OCI-LY7 (cell line): ENCODE results near the gene CTR9.

ENCODE experiments used
- EZH2phosphoT487 ChIP-seq: fragments of 200-600 bp; sonication (generic); IDR thresholded peaks from 2 replicates; pipeline ENCODE4 v1.6.1; 2018; ENCODE audit warnings: low read depth, borderline replicate concordance, mild to moderate bottlenecking, mixed run types, antibody characterized with exemption, low read length, moderate library complexity, mixed read lengths
- TF ChIP-seq, protein P1 (sequence below): fragments of 200-600 bp; sonication (generic); conservative IDR thresholded peaks from 2 replicates; pipeline ENCODE4 v1.5.1; 2014; ENCODE audit warnings: mild to moderate bottlenecking, antibody characterized with exemption, low read length, moderate library complexity, mixed read lengths

- TF ChIP-seq, protein P1, sequence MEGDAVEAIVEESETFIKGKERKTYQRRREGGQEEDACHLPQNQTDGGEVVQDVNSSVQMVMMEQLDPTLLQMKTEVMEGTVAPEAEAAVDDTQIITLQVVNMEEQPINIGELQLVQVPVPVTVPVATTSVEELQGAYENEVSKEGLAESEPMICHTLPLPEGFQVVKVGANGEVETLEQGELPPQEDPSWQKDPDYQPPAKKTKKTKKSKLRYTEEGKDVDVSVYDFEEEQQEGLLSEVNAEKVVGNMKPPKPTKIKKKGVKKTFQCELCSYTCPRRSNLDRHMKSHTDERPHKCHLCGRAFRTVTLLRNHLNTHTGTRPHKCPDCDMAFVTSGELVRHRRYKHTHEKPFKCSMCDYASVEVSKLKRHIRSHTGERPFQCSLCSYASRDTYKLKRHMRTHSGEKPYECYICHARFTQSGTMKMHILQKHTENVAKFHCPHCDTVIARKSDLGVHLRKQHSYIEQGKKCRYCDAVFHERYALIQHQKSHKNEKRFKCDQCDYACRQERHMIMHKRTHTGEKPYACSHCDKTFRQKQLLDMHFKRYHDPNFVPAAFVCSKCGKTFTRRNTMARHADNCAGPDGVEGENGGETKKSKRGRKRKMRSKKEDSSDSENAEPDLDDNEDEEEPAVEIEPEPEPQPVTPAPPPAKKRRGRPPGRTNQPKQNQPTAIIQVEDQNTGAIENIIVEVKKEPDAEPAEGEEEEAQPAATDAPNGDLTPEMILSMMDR, result no peak
- no peak for TF ChIP-seq EZH2phosphoT487
Measured at GRCh38 chr11:10751581-10751940, 515 bp downstream of the CTR9 start.
